ENCODE data around the gene TEKTIP1.

Gene TEKTIP1

GRCh38 chr19:3537438-3538240, 1.3 kb upstream of the TEKTIP1 start:
- no peak for DNase-seq (ENCODE audit: low read depth)

GRCh38 chr19:3538258-3538929, 580 bp upstream of the TEKTIP1 start:
- DNase-seq (ENCODE audit: low read depth), result no peak

GRCh38 chr19:3539756-3540118, 763 bp downstream of the TEKTIP1 start:
- no peak for DNase-seq (ENCODE audit: low read depth)

- no peak for DNase-seq (ENCODE audit: low read depth)
Observed at GRCh38 chr19:3543150-3544057, 4.4 kb downstream of the TEKTIP1 start.

- DNase-seq (ENCODE audit: low read depth), result no peak
Observed at GRCh38 chr19:3544058-3544376, 5.0 kb downstream of the TEKTIP1 start.

- no peak for DNase-seq (ENCODE audit: low read depth)
Observed at GRCh38 chr19:3544742-3545668, 6.0 kb downstream of the TEKTIP1 start.

GRCh38 chr19:3545669-3546034, 6.7 kb downstream of the TEKTIP1 start:
- DNase-seq (ENCODE audit: low read depth), result no peak

GRCh38 chr19:3546119-3546518, 7.1 kb downstream of the TEKTIP1 start:
- DNase-seq (ENCODE audit: low read depth), result no peak

- no peak for DNase-seq (ENCODE audit: low read depth)
Observed at GRCh38 chr19:3547301-3547731, 8.3 kb downstream of the TEKTIP1 start.

GRCh38 chr19:3547767-3548282, 8.9 kb downstream of the TEKTIP1 start:
- DNase-seq (ENCODE audit: low read depth), result no peak

- no peak for DNase-seq (ENCODE audit: low read depth)
Observed at GRCh38 chr19:3548606-3549005, 9.6 kb downstream of the TEKTIP1 start.

GRCh38 chr19:3549816-3550215, 10.8 kb downstream of the TEKTIP1 start:
- no peak for DNase-seq (ENCODE audit: low read depth)

GRCh38 chr19:3550947-3551791, 12.2 kb downstream of the TEKTIP1 start:
- no peak for DNase-seq (ENCODE audit: low read depth)

- no peak for DNase-seq (ENCODE audit: low read depth)
Observed at GRCh38 chr19:3551792-3552095, 12.8 kb downstream of the TEKTIP1 start.

- no peak for DNase-seq (ENCODE audit: low read depth)
Observed at GRCh38 chr19:3554254-3555083, 15.5 kb downstream of the TEKTIP1 start.

GRCh38 chr19:3555653-3556422, 16.9 kb downstream of the TEKTIP1 start:
- no peak for DNase-seq (ENCODE audit: low read depth)

GRCh38 chr19:3556423-3556977, 17.5 kb downstream of the TEKTIP1 start:
- no peak for DNase-seq (ENCODE audit: low read depth)

- no peak for DNase-seq (ENCODE audit: low read depth)
Observed at GRCh38 chr19:3556978-3557460, 18.0 kb downstream of the TEKTIP1 start.

Measured in fibroblast of gingiva (primary cell).